HG03571 (cell line): ENCODE measurements around the gene RETREG1.
"Not testable (repeated sequence)": the region's sequence is repeated elsewhere in the genome, so short reads cannot be mapped to it uniquely, and the experiment has no call there.

Experiments
- ATAC-seq: cut with Tn5 transposase; IDR thresholded peaks from one replicate; pipeline ENCODE4 v1.9.1; 2021; ENCODE audit not compliant: unreplicated experiment

Gene RETREG1

GRCh38 chr5:16616536-16617273 is at the start of gene RETREG1:
Gene RETREG1 (minus strand): TSS chr5:16616997. CDS start chr5:16616971, 26 bp downstream.
- ATAC-seq = peak; percentile 63

- no peak for ATAC-seq
Observed at GRCh38 chr5:16666130-16666882, 49.5 kb upstream of the RETREG1 start.

GRCh38 chr5:16665601-16666000 is 48.8 kb upstream of the RETREG1 start:
- ATAC-seq = no peak

GRCh38 chr5:16664368-16664767 is 47.6 kb upstream of the RETREG1 start:
- no peak for ATAC-seq

DNA sequence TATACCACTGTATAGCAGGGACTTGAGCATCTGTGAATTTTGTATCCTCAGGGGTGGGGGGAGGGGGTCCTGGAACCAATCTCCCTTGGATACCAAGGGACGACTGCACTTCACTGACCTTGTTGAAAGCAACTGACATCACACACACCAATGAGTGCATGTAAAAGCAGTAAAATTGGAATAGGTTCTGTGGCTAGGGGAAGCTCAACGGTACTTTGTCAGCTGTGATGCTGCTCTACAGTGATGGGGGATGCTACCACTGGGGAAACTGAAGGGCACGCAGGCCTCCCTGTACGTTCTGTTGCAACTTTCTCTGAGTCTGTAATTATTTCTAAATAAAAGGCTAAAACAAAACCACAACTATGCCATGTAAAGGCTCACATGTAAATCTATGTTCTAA is 47.0 kb upstream of the RETREG1 start:
- ATAC-seq = no peak

DNA sequence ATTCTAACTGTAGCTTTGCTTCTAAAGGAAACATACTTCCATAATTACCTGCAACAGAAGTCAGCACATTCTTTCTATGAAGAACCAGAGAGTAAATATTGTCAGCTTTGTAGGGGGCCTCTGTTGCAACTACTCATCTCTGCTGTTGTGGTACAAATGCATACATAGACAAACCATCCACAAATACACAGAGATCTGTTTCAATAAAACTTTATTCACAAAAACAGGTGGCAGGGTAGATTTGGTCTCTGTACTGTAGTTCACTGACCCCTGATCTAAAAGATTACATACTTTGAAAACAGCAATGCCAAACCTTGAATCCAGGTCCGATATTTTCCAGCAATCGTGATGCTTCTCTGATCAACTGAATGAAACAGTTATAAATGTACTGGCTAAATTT is 44.9 kb upstream of the RETREG1 start:
- no peak for ATAC-seq

DNA sequence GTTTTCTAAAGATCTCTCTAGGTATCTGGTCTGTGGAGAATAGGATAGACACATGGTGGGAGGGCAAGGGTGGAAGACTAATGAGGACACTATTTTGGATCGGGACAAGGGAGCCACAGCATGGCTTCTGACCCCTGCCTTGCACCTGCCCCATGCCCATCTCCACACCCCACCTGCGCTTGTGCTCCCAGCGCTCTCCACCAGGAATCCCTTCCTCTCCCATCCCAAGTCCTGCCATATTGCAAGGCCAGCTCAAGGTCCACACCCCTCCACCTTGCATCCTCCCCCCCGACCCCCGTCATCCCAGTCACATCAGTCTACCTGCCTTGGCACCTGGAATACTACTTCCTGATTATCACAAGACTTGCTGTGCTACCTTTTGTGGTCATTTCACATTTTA is 44.2 kb upstream of the RETREG1 start:
- no peak for ATAC-seq

DNA sequence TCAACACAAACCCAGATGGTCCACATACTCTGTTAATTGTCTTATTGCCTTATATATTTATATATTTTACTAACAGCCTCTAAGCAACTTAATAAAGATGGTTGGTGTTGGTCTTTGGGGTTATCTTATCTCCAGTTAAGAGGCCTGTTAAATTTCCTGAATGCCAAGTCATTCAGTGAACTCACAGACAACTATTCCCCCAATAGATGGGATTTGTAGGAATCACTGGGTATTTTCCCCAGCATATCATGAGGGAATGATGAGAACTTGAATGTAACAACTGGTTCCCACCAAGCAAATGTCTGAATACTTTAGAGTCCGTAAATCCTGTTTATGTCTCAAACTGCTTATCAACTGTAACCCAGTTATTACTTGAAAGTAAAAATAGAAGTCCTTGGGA is 42.7 kb upstream of the RETREG1 start:
- ATAC-seq = no peak

GRCh38 chr5:16656561-16657191 is 39.9 kb upstream of the RETREG1 start:
- no peak for ATAC-seq

DNA sequence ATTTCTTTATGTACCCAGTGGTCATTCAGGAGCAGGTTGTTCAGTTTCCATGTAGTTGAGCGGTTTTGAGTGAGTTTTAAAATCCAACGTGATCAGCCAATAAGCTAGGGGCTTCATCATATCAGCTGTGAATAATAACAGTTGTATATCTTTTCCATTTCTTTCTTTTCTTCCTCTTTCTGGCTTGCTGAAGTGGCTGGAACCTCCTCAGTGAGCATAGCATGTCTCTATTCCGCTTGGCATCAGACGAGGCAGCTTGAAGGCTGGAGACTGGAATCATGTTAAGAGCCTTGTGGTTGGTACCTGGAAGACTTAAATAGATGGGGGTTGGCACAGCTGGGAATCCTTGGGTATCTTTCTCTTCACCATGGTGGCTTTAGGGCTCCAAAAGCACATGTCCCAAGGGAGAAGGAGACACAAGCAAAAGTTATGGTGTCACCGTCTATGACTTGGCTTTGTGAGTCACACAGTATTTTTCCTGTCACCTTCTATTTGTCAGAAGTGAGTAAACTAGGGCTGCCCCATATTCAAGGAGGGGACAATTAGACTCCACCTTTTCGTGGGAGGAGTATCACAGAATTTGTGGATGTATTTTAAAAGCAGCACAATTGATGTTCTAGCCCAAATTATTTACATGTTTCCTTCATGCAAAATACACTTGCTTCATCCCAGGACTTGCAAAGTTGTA is 38.0 kb upstream of the RETREG1 start:
- no peak for ATAC-seq

DNA sequence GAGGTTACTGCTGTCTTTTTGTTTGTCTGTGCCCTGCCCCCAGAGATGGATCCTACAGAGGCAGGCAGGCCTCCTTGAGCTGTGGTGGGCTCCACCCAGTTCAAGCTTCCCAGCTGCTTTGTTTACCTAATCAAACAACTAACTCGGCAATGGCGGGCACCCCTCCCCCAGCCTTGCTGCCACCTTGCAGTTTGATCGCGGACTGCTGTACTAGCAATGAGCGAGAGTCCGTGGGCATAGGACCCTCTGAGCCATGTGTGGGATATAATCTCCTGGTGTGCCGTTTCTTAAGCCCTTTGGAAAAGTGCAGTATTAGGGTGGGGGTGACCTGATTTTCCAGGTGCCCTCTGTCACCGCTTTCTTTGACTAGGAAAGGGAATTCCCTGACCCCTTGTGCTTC is 31.9 kb upstream of the RETREG1 start:
- ATAC-seq = not testable (repeated sequence)

GRCh38 chr5:16644301-16644889 is 27.6 kb upstream of the RETREG1 start:
- ATAC-seq = no peak

GRCh38 chr5:16642867-16643266 is 26.1 kb upstream of the RETREG1 start:
- no peak for ATAC-seq

DNA sequence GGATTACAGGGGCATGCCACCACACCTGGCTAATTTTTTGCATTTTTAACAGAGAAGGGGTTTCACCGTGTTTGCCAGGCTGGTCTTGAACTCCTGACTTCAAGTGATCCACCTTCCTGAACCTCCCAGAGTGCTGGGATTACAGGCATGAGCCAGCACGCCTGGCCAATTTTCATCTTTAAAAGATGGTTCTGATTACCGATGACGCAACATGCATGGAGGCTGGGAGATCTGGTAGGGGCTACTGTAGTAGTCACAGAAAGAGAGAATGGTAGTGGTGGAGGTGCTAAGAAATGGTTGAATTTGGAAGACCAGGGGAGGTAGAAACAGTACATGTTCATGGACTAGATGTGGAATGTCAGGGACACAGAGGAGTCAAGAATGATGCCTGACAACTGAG is 22.4 kb upstream of the RETREG1 start:
- no peak for ATAC-seq

DNA sequence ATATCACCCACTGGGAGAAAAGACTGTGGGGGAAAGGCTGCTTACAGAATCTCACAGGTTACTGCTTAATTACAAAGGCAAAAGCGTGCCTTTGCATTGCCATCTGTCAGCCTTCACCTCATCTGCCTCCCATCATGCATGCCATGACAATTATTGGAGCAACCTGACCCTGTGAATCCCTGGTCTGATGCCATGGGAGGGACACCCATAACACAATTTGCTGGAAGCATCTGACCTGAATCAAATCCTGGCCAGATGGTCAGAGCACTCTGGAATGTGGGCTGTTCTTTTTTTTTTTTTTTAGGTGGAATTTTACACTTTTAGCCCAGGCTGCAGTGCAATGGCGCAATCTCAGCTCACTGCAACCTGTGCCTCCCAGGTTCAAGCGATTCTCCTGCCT is 11.6 kb upstream of the RETREG1 start:
- ATAC-seq = no peak

DNA sequence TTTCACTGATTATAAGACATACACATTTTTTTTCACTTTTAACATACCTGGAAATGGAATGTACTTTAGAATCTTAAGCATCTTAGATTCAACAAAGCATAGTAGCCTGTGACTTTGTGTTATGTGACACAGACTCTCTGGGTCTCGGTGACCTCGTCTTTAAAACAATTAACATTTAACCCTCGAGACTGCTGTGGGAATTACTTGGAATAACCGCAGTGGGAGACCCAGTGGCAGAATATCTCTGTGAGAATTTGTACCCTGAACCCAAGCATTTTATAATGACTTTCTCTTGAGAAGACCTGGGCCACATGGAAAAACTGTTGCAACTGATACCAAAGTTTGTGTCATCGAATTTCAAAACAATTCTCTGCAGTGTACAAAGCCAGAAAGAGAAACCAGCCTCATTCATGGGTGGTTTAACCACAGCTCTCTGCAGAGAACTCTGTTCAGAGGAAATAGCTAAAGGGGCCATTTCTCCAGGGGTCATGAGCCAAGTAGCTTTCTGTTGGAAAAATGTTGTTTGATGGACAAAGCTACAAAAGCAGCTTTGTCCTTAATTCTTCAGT is 10.0 kb upstream of the RETREG1 start:
- ATAC-seq = peak; percentile 87

GRCh38 chr5:16625096-16625495 is 8.3 kb upstream of the RETREG1 start:
- no peak for ATAC-seq

GRCh38 chr5:16619136-16619535 is 2.3 kb upstream of the RETREG1 start:
- peak; percentile 26 for ATAC-seq

- ATAC-seq = no peak
Observed at GRCh38 chr5:16618138-16618897, 1.5 kb upstream of the RETREG1 start.
